Hepatocyte (in vitro differentiated cells): ENCODE data around the gene ISL2.

Experiments
- CTCF ChIP-seq: fragments of 200-600 bp; sonication (generic); IDR thresholded peaks from 2 replicates; pipeline ENCODE4 v1.5.1; 2016; ENCODE audit warnings: antibody characterized with exemption, mild to moderate bottlenecking; ENCODE audit not compliant: poor library complexity
- EZH2 ChIP-seq: fragments of 200-600 bp; sonication (generic); IDR thresholded peaks from 2 replicates; pipeline ENCODE4 v1.6.1; 2016; ENCODE audit warnings: antibody characterized with exemption, mild to moderate bottlenecking, borderline replicate concordance
- EZH2phosphoT487 ChIP-seq: fragments of 200-600 bp; sonication (generic); IDR thresholded peaks from one replicate; pipeline ENCODE4 v1.6.1; 2018; ENCODE audit warnings: antibody characterized with exemption, mild to moderate bottlenecking, low read depth, moderate library complexity; ENCODE audit not compliant: unreplicated experiment, severe bottlenecking

- TF ChIP-seq CTCF: no peak
- no peak for TF ChIP-seq EZH2
- no peak for TF ChIP-seq EZH2phosphoT487
Measured at GRCh38 chr15:76381366-76381765, 44.8 kb downstream of the ISL2 start.
